Vagina (tissue), 2 donors: ENCODE measurements around the gene LCP1.

Experiments
- CTCF ChIP-seq, 3 experiments: fragments of 450-650 bp in 2 of 3; fragments of 200-600 bp in 1 of 3; sonication (generic) in 1 of 3; IDR thresholded peaks; one replicate each; pipeline ENCODE4 v1.5.1; 2017 to 2019; ENCODE audit warnings: antibody characterized with exemption in 3 of 3, mild to moderate bottlenecking in 2 of 3, moderate library complexity in 2 of 3
- POLR2A ChIP-seq, 2 donors: fragments of 450-650 bp; IDR thresholded peaks; one replicate each; pipeline ENCODE4 v1.6.1; 2017; ENCODE audit warnings: antibody characterized with exemption in 2 of 2, mild to moderate bottlenecking in 2 of 2, moderate library complexity in 2 of 2

- TF ChIP-seq CTCF (IDR thresholded peaks at IDR 0.05) (no peak), POLR2A (IDR thresholded peaks at IDR 0.05) (no peak)
Observed at GRCh38 chr13:46119883-46120614, 61.9 kb downstream of the LCP1 start.
